ENCODE data around the gene SNRNP200.

GRCh38 chr2:96240341-96241038 is 64.9 kb downstream of the SNRNP200 start:
- TF ChIP-seq CTCF (IDR thresholded peaks at IDR 0.05) (no peak), ZFX (IDR thresholded peaks at IDR 0.05; ENCODE audit: borderline replicate concordance) (no peak)

All from 22Rv1 (cell line).